ENCODE measurements around the gene CLIC4. TPM values are rescaled to one million over a fixed set of nuclear protein-coding genes. Genes with fewer than 3 reads are reported as not detected.
"Not testable (repeated sequence)": the region's sequence is repeated elsewhere in the genome, so short reads cannot be mapped to it uniquely, and the experiment has no call there.

The CLIC4 gene
- total and polyA plus RNA-seq, 4 donors = 15.0 to 40.7 (median 28.4) TPM

GRCh38 chr1:24754229-24754628 lies 9.0 kb downstream of the CLIC4 start:
- Histone ChIP-seq H3K27me3 (ENCODE audit: control insufficient read depth in 4 of 4, insufficient read depth in 4 of 4, low read length in 3 of 4) (no peaks in the 10 kb centered on the region), H3K9me3 (ENCODE audit: control insufficient read depth in 4 of 4, low read length in 3 of 4) (no peaks in the 10 kb centered on the region)
- TF ChIP-seq SP1 (IDR thresholded peaks at IDR 0.05) (no peak), GABPA (IDR thresholded peaks at IDR 0.05 in 1 of 2, conservative IDR thresholded peaks at IDR 0.05 in 1 of 2) (no peak), NR2F2 (IDR thresholded peaks at IDR 0.05) (no peak), RXRA (IDR thresholded peaks at IDR 0.05) (no peak), RAD21 (IDR thresholded peaks at IDR 0.05) (no peak), EGR1 (IDR thresholded peaks at IDR 0.05; ENCODE audit: low read depth in 2 of 2) (no peak)
- TF ChIP-seq, protein P1, sequence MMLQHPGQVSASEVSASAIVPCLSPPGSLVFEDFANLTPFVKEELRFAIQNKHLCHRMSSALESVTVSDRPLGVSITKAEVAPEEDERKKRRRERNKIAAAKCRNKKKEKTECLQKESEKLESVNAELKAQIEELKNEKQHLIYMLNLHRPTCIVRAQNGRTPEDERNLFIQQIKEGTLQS (IDR thresholded peaks at IDR 0.05) = no peak

GRCh38 chr1:24755323-24755722 lies 10.1 kb downstream of the CLIC4 start:
- 63% methylated on average over 6 of the region's 6 CpGs for WGBS
- not testable (repeated sequence) for DNase-seq (ENCODE audit: low spot score); H3K36me3 ChIP-seq (ENCODE audit: control insufficient read depth in 4 of 4, insufficient read depth in 3 of 4, low read depth in 1 of 4, low read length in 3 of 4)

More at GRCh38 chr1:24754229-24754628, 9.0 kb downstream of the CLIC4 start:
- Histone ChIP-seq H3K4me3 (ENCODE audit: low read depth in 1 of 3, low read length in 3 of 3) (no peak overlapping the region), H3K36me3 (ENCODE audit: control insufficient read depth in 4 of 4, insufficient read depth in 3 of 4, low read depth in 1 of 4, low read length in 3 of 4) (peaks cover 0 to 2% (median 0%) of the 10 kb centered on the region in 4 donors), H3K27ac (ENCODE audit: low read depth in 1 of 2, low read length in 2 of 2) (peak overlapping the region in 1 of 2 donors; percentile 31), H3K4me1 (ENCODE audit: control insufficient read depth in 4 of 4, insufficient read depth in 4 of 4, low read length in 3 of 4) (peaks cover 4 to 39% (median 34%) of the 10 kb centered on the region in 4 donors), H3K9ac (ENCODE audit: low read depth in 1 of 2, low read length in 2 of 2) (peak overlapping the region in 1 of 2 donors; percentile 13)
- no peak for DNase-seq (ENCODE audit: low spot score)
- WGBS = 81% methylated on average over 5 of the region's 5 CpGs

DNA sequence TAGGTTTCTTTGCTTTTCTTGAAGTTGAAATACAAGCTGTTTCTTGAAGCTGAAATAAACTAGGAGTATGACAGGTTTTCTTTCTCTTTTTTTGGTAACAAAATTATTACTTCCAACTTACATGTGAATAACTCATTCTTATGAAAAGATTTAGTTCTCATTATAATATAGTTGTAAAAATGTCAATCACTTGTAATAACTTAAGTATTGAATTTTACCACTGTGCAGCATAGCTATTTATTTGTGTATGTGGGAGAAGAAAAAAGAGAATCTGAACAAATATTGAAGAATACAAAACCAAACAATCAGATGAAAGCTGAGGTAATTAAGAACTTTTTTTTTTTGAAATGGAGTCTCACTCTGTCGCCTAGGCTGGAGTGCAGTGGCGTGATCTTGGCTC lies 11.1 kb downstream of the CLIC4 start:
- TF ChIP-seq HNF4A (conservative IDR thresholded peaks at IDR 0.05) = no peak
- no peak for TF ChIP-seq NR2F2 (IDR thresholded peaks at IDR 0.05)
- TF ChIP-seq FOXA1 (IDR thresholded peaks at IDR 0.05) = no peak
- no peak for TF ChIP-seq HNF4G (IDR thresholded peaks at IDR 0.05)
- TF ChIP-seq, protein P2, sequence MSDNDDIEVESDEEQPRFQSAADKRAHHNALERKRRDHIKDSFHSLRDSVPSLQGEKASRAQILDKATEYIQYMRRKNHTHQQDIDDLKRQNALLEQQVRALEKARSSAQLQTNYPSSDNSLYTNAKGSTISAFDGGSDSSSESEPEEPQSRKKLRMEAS (IDR thresholded peaks at IDR 0.05) = no peak
- TF ChIP-seq, protein P3, sequence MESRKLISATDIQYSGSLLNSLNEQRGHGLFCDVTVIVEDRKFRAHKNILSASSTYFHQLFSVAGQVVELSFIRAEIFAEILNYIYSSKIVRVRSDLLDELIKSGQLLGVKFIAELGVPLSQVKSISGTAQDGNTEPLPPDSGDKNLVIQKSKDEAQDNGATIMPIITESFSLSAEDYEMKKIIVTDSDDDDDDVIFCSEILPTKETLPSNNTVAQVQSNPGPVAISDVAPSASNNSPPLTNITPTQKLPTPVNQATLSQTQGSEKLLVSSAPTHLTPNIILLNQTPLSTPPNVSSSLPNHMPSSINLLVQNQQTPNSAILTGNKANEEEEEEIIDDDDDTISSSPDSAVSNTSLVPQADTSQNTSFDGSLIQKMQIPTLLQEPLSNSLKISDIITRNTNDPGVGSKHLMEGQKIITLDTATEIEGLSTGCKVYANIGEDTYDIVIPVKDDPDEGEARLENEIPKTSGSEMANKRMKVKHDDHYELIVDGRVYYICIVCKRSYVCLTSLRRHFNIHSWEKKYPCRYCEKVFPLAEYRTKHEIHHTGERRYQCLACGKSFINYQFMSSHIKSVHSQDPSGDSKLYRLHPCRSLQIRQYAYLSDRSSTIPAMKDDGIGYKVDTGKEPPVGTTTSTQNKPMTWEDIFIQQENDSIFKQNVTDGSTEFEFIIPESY (IDR thresholded peaks at IDR 0.05) = no peak
- no peak for TF ChIP-seq EGR1 (IDR thresholded peaks at IDR 0.05; ENCODE audit: low read depth in 2 of 2)
- TF ChIP-seq, protein P4, sequence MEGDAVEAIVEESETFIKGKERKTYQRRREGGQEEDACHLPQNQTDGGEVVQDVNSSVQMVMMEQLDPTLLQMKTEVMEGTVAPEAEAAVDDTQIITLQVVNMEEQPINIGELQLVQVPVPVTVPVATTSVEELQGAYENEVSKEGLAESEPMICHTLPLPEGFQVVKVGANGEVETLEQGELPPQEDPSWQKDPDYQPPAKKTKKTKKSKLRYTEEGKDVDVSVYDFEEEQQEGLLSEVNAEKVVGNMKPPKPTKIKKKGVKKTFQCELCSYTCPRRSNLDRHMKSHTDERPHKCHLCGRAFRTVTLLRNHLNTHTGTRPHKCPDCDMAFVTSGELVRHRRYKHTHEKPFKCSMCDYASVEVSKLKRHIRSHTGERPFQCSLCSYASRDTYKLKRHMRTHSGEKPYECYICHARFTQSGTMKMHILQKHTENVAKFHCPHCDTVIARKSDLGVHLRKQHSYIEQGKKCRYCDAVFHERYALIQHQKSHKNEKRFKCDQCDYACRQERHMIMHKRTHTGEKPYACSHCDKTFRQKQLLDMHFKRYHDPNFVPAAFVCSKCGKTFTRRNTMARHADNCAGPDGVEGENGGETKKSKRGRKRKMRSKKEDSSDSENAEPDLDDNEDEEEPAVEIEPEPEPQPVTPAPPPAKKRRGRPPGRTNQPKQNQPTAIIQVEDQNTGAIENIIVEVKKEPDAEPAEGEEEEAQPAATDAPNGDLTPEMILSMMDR (IDR thresholded peaks at IDR 0.05; ENCODE audit: low read depth, low read length, missing input control) = no peak
- no peak for TF ChIP-seq FOXA2 (IDR thresholded peaks at IDR 0.05)
- TF ChIP-seq RAD21 (IDR thresholded peaks at IDR 0.05) = no peak
- no peak for TF ChIP-seq GABPA (IDR thresholded peaks at IDR 0.05 in 1 of 2, conservative IDR thresholded peaks at IDR 0.05 in 1 of 2)
- TF ChIP-seq, protein P5, sequence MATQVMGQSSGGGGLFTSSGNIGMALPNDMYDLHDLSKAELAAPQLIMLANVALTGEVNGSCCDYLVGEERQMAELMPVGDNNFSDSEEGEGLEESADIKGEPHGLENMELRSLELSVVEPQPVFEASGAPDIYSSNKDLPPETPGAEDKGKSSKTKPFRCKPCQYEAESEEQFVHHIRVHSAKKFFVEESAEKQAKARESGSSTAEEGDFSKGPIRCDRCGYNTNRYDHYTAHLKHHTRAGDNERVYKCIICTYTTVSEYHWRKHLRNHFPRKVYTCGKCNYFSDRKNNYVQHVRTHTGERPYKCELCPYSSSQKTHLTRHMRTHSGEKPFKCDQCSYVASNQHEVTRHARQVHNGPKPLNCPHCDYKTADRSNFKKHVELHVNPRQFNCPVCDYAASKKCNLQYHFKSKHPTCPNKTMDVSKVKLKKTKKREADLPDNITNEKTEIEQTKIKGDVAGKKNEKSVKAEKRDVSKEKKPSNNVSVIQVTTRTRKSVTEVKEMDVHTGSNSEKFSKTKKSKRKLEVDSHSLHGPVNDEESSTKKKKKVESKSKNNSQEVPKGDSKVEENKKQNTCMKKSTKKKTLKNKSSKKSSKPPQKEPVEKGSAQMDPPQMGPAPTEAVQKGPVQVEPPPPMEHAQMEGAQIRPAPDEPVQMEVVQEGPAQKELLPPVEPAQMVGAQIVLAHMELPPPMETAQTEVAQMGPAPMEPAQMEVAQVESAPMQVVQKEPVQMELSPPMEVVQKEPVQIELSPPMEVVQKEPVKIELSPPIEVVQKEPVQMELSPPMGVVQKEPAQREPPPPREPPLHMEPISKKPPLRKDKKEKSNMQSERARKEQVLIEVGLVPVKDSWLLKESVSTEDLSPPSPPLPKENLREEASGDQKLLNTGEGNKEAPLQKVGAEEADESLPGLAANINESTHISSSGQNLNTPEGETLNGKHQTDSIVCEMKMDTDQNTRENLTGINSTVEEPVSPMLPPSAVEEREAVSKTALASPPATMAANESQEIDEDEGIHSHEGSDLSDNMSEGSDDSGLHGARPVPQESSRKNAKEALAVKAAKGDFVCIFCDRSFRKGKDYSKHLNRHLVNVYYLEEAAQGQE (IDR thresholded peaks at IDR 0.05) = no peak
- TF ChIP-seq JUND (IDR thresholded peaks at IDR 0.05) = no peak
- no peak for TF ChIP-seq SP1 (IDR thresholded peaks at IDR 0.05)
- TF ChIP-seq YY1 (IDR thresholded peaks at IDR 0.05) = no peak
- no peak for TF ChIP-seq TAF1 (conservative IDR thresholded peaks at IDR 0.05)

More at GRCh38 chr1:24755323-24755722, 10.1 kb downstream of the CLIC4 start:
- not testable (repeated sequence) for H3K9ac ChIP-seq (ENCODE audit: low read depth in 1 of 2, low read length in 2 of 2); H3K27ac ChIP-seq (ENCODE audit: low read depth in 1 of 2, low read length in 2 of 2); H3K9me3 ChIP-seq (ENCODE audit: control insufficient read depth in 4 of 4, low read length in 3 of 4); H3K4me3 ChIP-seq (ENCODE audit: low read depth in 1 of 3, low read length in 3 of 3); H3K27me3 ChIP-seq (ENCODE audit: control insufficient read depth in 4 of 4, insufficient read depth in 4 of 4, low read length in 3 of 4)
- TF ChIP-seq HNF4A (conservative IDR thresholded peaks at IDR 0.05) (peak; percentile 16 to 33), RXRA (IDR thresholded peaks at IDR 0.05) (peak in 1 of 2 donors; percentile 23)
- peaks cover 4 to 39% (median 29%) of the 10 kb centered on the region in 4 donors for H3K4me1 ChIP-seq (ENCODE audit: control insufficient read depth in 4 of 4, insufficient read depth in 4 of 4, low read length in 3 of 4)

More for the DNA sequence above, 11.1 kb downstream of the CLIC4 start:
- Histone ChIP-seq H3K27ac (ENCODE audit: low read depth in 1 of 2, low read length in 2 of 2) (no peak overlapping the region), H3K9me3 (ENCODE audit: control insufficient read depth in 4 of 4, low read length in 3 of 4) (no peaks in the 10 kb centered on the region), H3K36me3 (ENCODE audit: control insufficient read depth in 4 of 4, insufficient read depth in 3 of 4, low read depth in 1 of 4, low read length in 3 of 4) (peaks cover 0 to 2% (median 0%) of the 10 kb centered on the region in 4 donors), H3K4me1 (ENCODE audit: control insufficient read depth in 4 of 4, insufficient read depth in 4 of 4, low read length in 3 of 4) (peaks cover 4 to 33% (median 22%) of the 10 kb centered on the region in 4 donors), H3K27me3 (ENCODE audit: control insufficient read depth in 4 of 4, insufficient read depth in 4 of 4, low read length in 3 of 4) (no peaks in the 10 kb centered on the region), H3K4me3 (ENCODE audit: low read depth in 1 of 3, low read length in 3 of 3) (no peak overlapping the region), H3K9ac (ENCODE audit: low read depth in 1 of 2, low read length in 2 of 2) (no peak overlapping the region)
- no peak for DNase-seq (ENCODE audit: low spot score)
- WGBS = 86% methylated on average over 2 of the region's 2 CpGs
